ENCODE data around the gene EXPH5.

DNA sequence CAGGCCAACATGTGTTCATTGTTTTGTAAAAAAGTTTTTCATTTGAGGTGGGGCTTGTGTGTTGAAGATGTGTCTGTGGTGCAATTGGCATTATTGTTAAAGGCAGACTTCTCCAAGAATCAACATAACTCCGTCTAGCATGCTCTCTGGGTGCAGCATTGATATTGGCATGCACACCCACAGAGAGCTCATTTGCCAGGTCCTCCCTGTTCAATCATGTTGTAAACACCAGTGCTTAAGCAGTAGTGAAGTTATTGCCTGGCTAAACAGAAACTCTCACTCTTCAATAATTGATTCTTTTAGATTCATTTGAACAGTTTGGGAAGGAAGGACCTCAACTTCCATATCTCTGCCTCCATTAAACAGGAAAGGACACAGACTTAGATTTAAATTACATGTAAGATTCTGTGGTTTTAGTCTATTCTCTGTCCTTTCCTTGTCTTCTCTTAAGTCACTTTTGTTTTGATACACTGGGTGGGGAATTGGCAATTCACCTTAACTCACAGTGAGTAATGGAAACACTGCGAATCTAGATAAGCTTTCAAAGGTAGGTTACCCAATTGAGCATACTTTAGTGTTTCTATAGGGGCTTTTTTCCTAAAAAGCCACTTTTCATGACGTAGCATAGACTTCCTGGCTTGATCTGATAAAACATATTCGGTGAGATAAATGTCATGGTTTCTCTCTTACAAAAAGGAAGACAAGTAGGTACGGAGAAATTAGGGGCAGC is 30.8 kb upstream of the EXPH5 start:
- TF ChIP-seq, protein P1, sequence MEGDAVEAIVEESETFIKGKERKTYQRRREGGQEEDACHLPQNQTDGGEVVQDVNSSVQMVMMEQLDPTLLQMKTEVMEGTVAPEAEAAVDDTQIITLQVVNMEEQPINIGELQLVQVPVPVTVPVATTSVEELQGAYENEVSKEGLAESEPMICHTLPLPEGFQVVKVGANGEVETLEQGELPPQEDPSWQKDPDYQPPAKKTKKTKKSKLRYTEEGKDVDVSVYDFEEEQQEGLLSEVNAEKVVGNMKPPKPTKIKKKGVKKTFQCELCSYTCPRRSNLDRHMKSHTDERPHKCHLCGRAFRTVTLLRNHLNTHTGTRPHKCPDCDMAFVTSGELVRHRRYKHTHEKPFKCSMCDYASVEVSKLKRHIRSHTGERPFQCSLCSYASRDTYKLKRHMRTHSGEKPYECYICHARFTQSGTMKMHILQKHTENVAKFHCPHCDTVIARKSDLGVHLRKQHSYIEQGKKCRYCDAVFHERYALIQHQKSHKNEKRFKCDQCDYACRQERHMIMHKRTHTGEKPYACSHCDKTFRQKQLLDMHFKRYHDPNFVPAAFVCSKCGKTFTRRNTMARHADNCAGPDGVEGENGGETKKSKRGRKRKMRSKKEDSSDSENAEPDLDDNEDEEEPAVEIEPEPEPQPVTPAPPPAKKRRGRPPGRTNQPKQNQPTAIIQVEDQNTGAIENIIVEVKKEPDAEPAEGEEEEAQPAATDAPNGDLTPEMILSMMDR (IDR thresholded peaks at IDR 0.05; ENCODE audit: borderline replicate concordance, extremely low read depth, low read length, poor library complexity, severe bottlenecking) = no peak
- no peak for TF ChIP-seq EZH2 (IDR thresholded peaks at IDR 0.05; ENCODE audit: borderline replicate concordance, low read depth, low read length, severe bottlenecking)
